Right ventricle myocardium inferior (tissue), 1 donor: ENCODE results near the gene CAMSAP1. TPM values are rescaled to one million over a fixed set of nuclear protein-coding genes. Genes with fewer than 3 reads are reported as not detected.
A peak's percentile ranks its signal among the peaks of the same experiment; 100 is the strongest.

Experiments
- ATAC-seq: fragments of 200-7000 bp; cut with Tn5 transposase; one replicate; pipeline ENCODE4 v1.9.1; 2020; ENCODE audit warnings: mild to moderate bottlenecking, moderate library complexity
- DNase-seq: peaks from one replicate; pipeline ENCODE4 v3.0.0; 2021; ENCODE audit errors: missing footprints
- intact Hi-C: fragments of 100-400 bp; cut with DNase I; formaldehyde crosslinking; loops from one replicate; pipeline ENCODE4 v1.11.0; 2022
- total RNA-seq: library from RNA; stranded (reverse); fragmentation: NEBNext Ultra II Directional; extraction: Animal tissue kit (Norgen Biotek cat#: 25700); gene quantifications from one replicate; pipeline ENCODE4 v1.2.1, GENCODE V29; 2021
- donor health status: DM: no; HTN: yes; CAD: no; lungs with severe emphysema.

Gene CAMSAP1
- total RNA-seq, 1 donor from 2014 or later = 17.6 TPM

DNA sequence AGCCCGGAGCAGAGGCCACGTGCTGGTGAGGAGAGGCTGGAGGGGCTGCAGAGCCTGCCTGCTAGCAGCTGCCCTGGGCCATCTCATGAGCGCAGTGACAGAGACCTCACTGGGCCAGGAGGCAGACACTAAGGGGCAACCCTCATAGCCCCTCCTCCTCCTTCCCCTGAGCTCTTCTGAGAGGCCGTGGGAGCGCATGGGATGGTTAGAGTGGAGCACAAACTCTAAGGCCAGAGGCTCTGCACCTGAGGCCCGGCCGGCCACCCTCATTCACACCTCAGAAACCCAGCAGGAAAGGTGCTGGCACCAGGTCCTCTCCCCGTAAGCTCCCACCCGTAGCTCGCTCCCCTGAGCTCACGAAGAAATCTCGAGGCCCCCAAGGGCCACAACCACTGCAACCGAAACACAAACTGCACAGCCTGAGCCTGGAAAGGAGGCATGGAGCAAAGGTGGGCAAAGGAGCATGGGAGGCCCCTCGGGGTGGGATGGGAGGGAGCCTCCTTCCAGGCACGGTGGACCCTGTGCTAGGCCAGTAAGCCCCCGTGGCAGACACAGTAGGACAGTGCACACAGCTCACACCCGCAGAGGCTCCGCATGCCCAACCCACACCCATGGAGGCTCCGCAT, 17.7 kb downstream of the CAMSAP1 start:
- intact Hi-C loops = no loop called here
- no peak for DNase-seq
- no peak for ATAC-seq

DNA sequence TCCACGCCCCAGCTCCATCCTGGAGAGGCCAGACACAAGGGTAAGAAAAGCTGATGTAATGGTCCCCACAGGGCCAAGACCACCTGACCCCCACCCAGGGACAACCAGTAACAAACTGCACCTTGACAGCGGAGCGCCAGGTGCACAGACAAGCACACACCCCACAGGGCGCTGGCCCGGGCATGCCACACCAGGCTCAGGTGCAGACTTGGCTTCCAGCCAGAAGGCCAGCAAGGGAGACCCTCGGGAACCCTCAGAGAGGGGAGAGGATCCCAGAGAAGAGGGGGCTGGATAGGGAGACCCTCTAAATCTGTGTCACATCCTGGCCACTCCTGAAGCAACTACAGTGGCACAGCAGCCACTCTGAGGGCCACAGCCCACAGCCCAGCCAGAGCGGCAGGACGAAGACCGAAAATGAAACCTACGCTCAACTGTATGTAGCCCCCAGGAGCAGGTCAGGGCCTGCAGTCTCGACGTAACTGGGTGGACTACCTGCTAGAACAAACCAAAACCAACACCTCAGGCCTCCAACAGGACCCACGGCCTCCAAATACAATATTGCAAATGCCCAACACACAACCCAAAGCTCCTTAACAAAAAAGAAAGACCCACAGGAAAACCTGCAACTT, 18.5 kb downstream of the CAMSAP1 start:
- ATAC-seq = no peak
- intact Hi-C loops = no loop called here
- DNase-seq = no peak

GRCh38 chr9:135888126-135888765, 19.1 kb downstream of the CAMSAP1 start:
- intact Hi-C loops = no loop called here
- DNase-seq (no peak), ATAC-seq (no peak)

GRCh38 chr9:135887585-135888050, 19.7 kb downstream of the CAMSAP1 start:
- peak; percentile 72 for DNase-seq
- ATAC-seq = peak; percentile 27
- intact Hi-C loops = no loop called here

DNA sequence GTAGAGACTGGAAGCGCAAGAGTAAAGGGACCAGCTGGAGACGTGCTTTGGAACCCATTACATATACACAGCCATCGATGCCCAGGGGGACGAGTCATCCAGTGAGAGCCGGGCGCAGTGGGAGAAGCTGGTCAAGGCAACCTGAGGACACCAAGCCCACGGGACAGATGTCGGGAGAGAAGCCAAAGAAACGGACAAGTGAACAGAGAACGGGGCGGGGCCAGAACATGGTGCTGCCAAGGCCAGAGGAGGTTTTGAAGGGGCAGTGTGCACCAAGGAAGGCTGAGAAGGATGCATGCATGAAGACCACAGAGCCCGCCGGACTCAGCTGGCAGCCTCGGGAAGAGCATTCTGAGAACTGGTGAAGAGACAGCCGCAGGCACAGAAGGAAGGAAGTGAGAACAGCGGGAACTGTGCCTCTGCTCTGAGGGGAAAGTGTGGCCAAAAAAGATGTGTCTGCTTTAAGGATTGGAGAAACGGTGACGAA, 20.3 kb downstream of the CAMSAP1 start:
- intact Hi-C loops = no loop called here
- ATAC-seq (peak; percentile 56), DNase-seq (peak; percentile 72)

DNA sequence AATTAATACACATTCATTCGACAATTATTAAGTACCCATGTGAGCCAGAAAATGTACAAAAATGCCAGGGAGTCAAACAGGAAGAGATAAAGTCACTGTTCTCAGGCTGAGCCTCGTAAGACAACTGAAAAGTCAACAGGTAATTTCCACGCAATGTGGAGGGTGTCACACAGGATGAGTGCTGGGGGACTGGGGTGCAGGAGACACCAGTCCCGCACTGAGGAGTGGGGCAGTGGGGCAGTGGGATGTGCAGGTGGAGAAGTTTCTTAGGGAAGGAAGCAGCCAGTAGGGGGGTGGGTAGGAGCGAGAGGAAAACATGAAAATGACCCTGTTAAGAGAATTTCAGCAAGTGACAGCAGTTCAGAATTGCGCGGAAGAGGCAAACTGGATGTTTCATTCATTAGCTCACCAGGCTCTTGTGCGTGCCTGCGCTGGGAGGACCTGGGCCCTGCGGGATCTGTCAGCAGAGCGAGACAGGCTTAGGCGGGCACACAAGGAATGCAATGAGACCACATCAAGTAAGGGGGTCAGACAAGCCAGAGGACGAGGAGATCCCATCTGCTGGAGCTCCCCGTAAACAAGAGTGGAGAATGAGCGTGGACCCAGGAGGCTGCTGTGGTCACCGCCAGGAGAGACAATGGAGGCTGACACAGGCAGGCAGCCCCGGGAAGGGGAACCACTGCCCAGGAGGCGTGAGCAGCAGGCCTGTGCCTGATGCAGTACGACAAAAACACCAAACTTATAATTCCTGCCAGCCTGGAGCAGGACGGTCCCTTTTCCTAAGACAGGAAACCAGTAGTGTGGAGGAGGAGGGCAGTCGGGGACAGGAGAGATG, 21.0 kb downstream of the CAMSAP1 start:
- intact Hi-C loops = no loop called here
- DNase-seq (no peak), ATAC-seq (no peak)

DNA sequence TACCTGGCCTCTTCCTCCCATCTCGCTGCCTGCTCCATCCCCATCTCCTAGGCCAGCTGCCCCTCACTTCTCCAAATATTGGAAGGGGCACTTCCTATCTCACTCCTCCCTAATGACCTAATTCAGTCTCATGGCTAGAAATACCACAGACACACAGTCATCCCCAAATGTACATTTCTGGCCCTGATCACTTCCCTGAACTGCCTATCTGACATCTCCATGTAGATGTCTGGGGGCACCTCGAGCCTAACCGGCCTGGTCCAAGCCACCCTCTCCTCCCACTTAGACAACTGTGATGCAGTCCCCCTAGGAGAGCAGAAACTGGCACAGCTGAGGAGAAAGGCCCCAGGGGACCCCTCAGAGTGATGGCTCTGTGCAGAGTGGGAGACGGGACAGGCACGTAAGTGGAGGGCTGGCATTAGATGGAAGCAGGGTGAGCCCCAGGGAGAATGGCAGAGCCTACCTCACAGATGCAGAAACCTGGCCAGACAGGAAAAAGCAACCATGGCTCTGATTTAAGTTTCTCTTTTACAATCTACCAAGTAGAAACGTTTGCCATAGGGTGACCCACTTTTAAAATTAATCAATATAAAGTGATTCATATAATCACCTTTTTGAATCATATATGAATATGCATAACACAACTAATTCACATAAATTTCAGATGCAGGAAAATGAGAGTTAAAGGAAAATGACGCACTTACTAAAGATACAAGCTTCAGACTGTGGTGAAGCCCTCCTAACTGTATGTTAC, 22.1 kb downstream of the CAMSAP1 start:
- DNase-seq (no peak), ATAC-seq (no peak)

DNA sequence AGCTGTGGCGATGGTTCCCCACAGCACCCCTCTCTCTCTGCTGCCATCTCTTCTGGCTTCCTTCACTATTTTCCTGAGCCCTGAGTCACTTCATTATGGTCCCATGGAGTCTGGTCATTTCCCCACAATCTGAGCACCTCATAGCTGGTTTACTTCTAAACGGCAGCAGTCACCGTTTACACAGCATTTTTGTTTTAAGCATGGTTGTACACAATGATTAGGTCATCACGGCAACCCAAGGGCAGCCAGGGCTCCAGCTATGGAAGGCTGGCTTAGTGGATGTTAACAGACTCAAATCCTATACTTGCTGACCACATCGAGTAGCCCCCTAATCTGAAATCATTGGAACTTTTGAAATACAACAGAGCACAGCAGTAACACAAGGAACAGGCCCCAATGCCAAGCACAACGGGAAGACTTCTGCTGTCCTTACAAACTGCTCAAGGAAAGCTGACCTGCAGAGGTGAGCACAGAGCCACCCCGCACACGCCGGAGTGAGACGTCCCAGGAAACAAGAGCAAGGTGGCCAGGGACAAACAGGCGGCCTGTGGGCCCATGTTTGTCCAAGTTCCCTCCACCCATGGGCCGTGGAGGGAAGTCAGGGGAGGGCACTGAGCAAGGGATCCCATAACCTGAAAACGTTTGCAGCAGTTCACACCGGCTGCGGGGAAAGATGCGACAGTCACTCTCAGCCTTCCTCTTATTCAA, 22.9 kb downstream of the CAMSAP1 start:
- intact Hi-C loops = no loop called here
- DNase-seq = no peak
- no peak for ATAC-seq

More for the DNA sequence above, 22.1 kb downstream of the CAMSAP1 start:
- intact Hi-C loops = no loop called here

- no peak for ATAC-seq
- DNase-seq = no peak
- intact Hi-C loops = no loop called here
Observed at GRCh38 chr9:135883410-135884089, 23.8 kb downstream of the CAMSAP1 start.

GRCh38 chr9:135882011-135882410, 25.3 kb downstream of the CAMSAP1 start:
- intact Hi-C loops = no loop called here
- no peak for ATAC-seq
- DNase-seq = no peak

- ATAC-seq (no peak), DNase-seq (no peak)
- intact Hi-C loops = no loop called here
Observed at GRCh38 chr9:135880438-135880837, 26.9 kb downstream of the CAMSAP1 start.

DNA sequence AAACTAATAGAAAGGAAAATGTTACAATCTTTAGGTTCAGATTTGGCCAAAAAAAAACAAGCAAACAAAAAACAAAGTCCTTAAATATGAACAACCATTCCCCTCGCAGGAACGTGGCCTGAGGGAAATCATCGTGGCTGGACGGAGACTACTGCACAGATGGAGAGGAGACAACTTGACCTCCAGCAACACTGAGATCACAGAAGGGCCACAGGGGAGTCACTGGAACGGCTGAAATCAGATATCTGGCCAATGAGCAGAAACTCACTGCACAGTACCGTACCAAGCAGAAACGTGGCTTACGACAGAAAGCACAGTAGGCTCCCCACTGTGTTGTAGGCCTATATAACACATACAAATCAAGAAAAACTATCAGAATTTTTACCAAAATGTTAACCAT, 27.7 kb downstream of the CAMSAP1 start:
- peak; percentile 82 for ATAC-seq
- DNase-seq = no peak
- intact Hi-C loops = no loop called here

GRCh38 chr9:135879237-135879601, 28.1 kb downstream of the CAMSAP1 start:
- intact Hi-C loops = no loop called here
- ATAC-seq (no peak), DNase-seq (no peak)

DNA sequence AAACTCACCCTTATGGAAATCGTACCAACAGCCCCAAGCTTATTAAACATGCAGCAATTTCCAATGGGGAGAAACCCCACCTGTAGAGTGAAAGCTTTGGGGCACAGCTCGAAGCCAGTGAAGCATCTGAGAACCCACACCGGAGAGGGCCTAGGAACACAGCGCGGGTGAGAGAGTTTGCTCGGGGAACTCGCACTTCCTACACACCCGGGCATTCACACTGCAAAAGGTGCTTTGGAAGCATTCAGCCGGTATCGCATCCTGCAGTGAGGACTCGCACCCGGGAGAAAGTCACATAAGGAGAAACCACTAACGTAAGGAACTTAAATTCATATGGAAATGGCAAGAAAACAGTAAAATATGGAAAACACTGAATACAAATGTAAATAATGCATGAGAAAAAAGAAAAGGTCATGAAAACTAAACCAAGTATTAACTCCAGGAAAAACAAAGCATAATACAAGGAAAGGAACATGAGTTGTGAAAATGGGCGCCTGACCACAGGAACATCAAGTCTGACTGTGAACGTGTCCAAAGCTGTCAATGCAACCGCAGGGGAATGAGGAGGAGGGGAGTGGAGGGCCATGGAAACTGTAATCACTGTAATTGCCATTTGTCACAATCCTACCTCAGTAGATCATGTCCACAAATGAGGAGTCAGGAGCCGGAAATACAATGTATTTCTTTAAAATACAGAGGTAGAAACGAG, 28.7 kb downstream of the CAMSAP1 start:
- ATAC-seq = no peak
- intact Hi-C loops = no loop called here
- DNase-seq = no peak

- intact Hi-C loops = no loop called here
Observed at GRCh38 chr9:135877791-135878527, 29.4 kb downstream of the CAMSAP1 start.

DNA sequence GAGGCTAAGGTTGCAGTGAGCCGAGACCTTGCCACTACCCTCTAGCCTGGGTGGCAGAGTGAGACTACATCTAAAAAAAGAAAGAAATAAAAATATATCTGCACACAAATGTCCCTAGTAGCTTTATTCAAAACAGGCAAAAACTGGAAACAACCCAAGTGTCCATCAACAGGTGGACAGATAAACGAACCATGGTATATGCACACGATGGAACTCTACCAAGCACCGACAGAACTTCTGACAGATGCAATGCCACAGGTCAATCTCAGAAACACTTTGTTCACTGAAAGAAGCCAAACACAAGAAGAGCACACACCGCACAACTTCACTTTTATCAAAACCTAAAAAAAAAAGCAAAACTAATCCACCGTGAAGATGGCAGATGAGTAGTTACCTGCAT, 30.4 kb downstream of the CAMSAP1 start:
- DNase-seq = no peak
- intact Hi-C loops = no loop called here
- no peak for ATAC-seq

More at GRCh38 chr9:135877791-135878527, 29.4 kb downstream of the CAMSAP1 start:
- ATAC-seq (no peak), DNase-seq (no peak)
